ENCODE measurements around the gene NAT14. TPM values are rescaled to one million over a fixed set of nuclear protein-coding genes. Genes with fewer than 3 reads are reported as not detected.
"Not testable (repeated sequence)": the region's sequence is repeated elsewhere in the genome, so short reads cannot be mapped to it uniquely, and the experiment has no call there.

The NAT14 gene
- total RNA-seq, 1 donor from 2014 or later, result 5.2 TPM

GRCh38 chr19:55502197-55502952 is 17.4 kb downstream of the NAT14 start:
- DNase-seq (ENCODE audit: low read depth in 2 of 2), result no peak

- no peak for DNase-seq (ENCODE audit: low read depth in 2 of 2)
Observed at GRCh38 chr19:55503157-55503501, 18.1 kb downstream of the NAT14 start.

- DNase-seq (ENCODE audit: low read depth in 2 of 2), result peak; percentile 92 to 96
Observed at GRCh38 chr19:55503502-55504251, 18.7 kb downstream of the NAT14 start.

GRCh38 chr19:55504252-55504603 is 19.2 kb downstream of the NAT14 start:
- no peak for DNase-seq (ENCODE audit: low read depth in 2 of 2)

- DNase-seq (ENCODE audit: low read depth in 2 of 2), result no peak
Observed at GRCh38 chr19:55504981-55505380, 20.0 kb downstream of the NAT14 start.

- DNase-seq (ENCODE audit: low read depth in 2 of 2), result no peak
Observed at GRCh38 chr19:55508120-55508519, 23.1 kb downstream of the NAT14 start.

- peak; percentile 94 to 95 for DNase-seq (ENCODE audit: low read depth in 2 of 2)
Observed at GRCh38 chr19:55516878-55517620, 32.1 kb downstream of the NAT14 start.

- DNase-seq (ENCODE audit: low read depth in 2 of 2), result peak in 1 of 2 donors; percentile 77
Observed at GRCh38 chr19:55519451-55520311, 34.7 kb downstream of the NAT14 start.

GRCh38 chr19:55520691-55521292 is 35.8 kb downstream of the NAT14 start:
- no peak for DNase-seq (ENCODE audit: low read depth in 2 of 2)

GRCh38 chr19:55525289-55526101 is 40.5 kb downstream of the NAT14 start:
- DNase-seq (ENCODE audit: low read depth in 2 of 2), result no peak

- DNase-seq (ENCODE audit: low read depth in 2 of 2), result peak; percentile 53 to 77
Observed at GRCh38 chr19:55526216-55527196, 41.5 kb downstream of the NAT14 start.

GRCh38 chr19:55527197-55528029 is 42.4 kb downstream of the NAT14 start:
- no peak for DNase-seq (ENCODE audit: low read depth in 2 of 2)

- peak in 1 of 2 donors; percentile 23 for DNase-seq (ENCODE audit: low read depth in 2 of 2)
Observed at GRCh38 chr19:55528030-55528803, 43.2 kb downstream of the NAT14 start.

GRCh38 chr19:55529636-55530234 is 44.7 kb downstream of the NAT14 start:
- no peak for DNase-seq (ENCODE audit: low read depth in 2 of 2)

- no peak for DNase-seq (ENCODE audit: low read depth in 2 of 2)
Observed at GRCh38 chr19:55530996-55531395, 46.0 kb downstream of the NAT14 start.

GRCh38 chr19:55534280-55534679 is 49.3 kb downstream of the NAT14 start:
- not testable (repeated sequence) for DNase-seq (ENCODE audit: low read depth in 2 of 2)

Data from lung microvascular endothelial cell (primary cell).